Mammary epithelial cell (primary cell): ENCODE data around the gene SLC24A3.

Experiments
- EZH2 ChIP-seq: IDR thresholded peaks from 2 replicates; pipeline ENCODE4 v1.6.1; 2012; ENCODE audit warnings: low read length, inconsistent platforms, borderline replicate concordance
- TF ChIP-seq, protein P1 (sequence below), 2 donors: IDR thresholded peaks in 1 of 2; conservative IDR thresholded peaks in 1 of 2; 2 replicates each; pipeline ENCODE4 v1.5.1; 2011 to 2012; ENCODE audit warnings: inconsistent platforms in 2 of 2, low read length in 2 of 2, mild to moderate bottlenecking in 2 of 2, control low read depth in 1 of 2, low read depth in 1 of 2; ENCODE audit not compliant: insufficient read depth in 1 of 2; ENCODE audit errors: extremely low read depth in 1 of 2

GRCh38 chr20:19256085-19256484 lies 43.6 kb downstream of the SLC24A3 start:
- TF ChIP-seq, protein P1, sequence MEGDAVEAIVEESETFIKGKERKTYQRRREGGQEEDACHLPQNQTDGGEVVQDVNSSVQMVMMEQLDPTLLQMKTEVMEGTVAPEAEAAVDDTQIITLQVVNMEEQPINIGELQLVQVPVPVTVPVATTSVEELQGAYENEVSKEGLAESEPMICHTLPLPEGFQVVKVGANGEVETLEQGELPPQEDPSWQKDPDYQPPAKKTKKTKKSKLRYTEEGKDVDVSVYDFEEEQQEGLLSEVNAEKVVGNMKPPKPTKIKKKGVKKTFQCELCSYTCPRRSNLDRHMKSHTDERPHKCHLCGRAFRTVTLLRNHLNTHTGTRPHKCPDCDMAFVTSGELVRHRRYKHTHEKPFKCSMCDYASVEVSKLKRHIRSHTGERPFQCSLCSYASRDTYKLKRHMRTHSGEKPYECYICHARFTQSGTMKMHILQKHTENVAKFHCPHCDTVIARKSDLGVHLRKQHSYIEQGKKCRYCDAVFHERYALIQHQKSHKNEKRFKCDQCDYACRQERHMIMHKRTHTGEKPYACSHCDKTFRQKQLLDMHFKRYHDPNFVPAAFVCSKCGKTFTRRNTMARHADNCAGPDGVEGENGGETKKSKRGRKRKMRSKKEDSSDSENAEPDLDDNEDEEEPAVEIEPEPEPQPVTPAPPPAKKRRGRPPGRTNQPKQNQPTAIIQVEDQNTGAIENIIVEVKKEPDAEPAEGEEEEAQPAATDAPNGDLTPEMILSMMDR (conservative IDR thresholded peaks at IDR 0.05 in 1 of 2, IDR thresholded peaks at IDR 0.05 in 1 of 2; ENCODE audit: extremely low read depth in 1 of 2, insufficient read depth in 1 of 2, low read depth in 1 of 2, low read length in 2 of 2), result no peak
- TF ChIP-seq EZH2, result no peak
